ENCODE data around the gene VSIR.

Gene VSIR

GRCh38 chr10:71783917-71784678 lies 10.8 kb upstream of the VSIR start:
- no peak overlapping the region for H3K4me3 ChIP-seq (ENCODE audit: low read length, poor library complexity, severe bottlenecking)
- H3K9me2 ChIP-seq (replicated peaks; ENCODE audit: low read depth, low read length), result no peaks in the 10 kb centered on the region
- H3K9ac ChIP-seq (ENCODE audit: low read depth, low read length, poor library complexity, severe bottlenecking), result no peak overlapping the region
- no peaks in the 10 kb centered on the region for H3K27me3 ChIP-seq (ENCODE audit: insufficient read depth, low read length, poor library complexity, severe bottlenecking)
- H3K36me3 ChIP-seq (ENCODE audit: insufficient read depth, low read length), result no peaks in the 10 kb centered on the region
- H3K4me2 ChIP-seq (ENCODE audit: low read depth, low read length, poor library complexity, severe bottlenecking), result no peak overlapping the region
- no peak overlapping the region for H2AFZ ChIP-seq (ENCODE audit: low read length)
- H3F3A ChIP-seq (ENCODE audit: low read depth), result no peaks in the 10 kb centered on the region
- H3K79me2 ChIP-seq (ENCODE audit: insufficient read depth, low read length), result no peaks in the 10 kb centered on the region
- no peaks in the 10 kb centered on the region for H3K9me3 ChIP-seq (ENCODE audit: insufficient read depth, low read depth, low read length)
- TF ChIP-seq CTCF (conservative IDR thresholded peaks at IDR 0.05; ENCODE audit: low read length) (no peak), EZH2phosphoT487 (IDR thresholded peaks at IDR 0.05; ENCODE audit: borderline replicate concordance) (no peak)
- H3K4me1 ChIP-seq (ENCODE audit: insufficient read depth, low read length, poor library complexity, severe bottlenecking), result peaks cover 8% of the 10 kb centered on the region
- H4K20me1 ChIP-seq (ENCODE audit: insufficient read depth, low read length, poor library complexity, severe bottlenecking), result no peaks in the 10 kb centered on the region

- TF ChIP-seq EZH2phosphoT487 (IDR thresholded peaks at IDR 0.05; ENCODE audit: borderline replicate concordance), result no peak
- no peak for TF ChIP-seq CTCF (conservative IDR thresholded peaks at IDR 0.05; ENCODE audit: low read length)
Observed at GRCh38 chr10:71782917-71783490, 9.7 kb upstream of the VSIR start.

GRCh38 chr10:71782221-71782916 lies 9.0 kb upstream of the VSIR start:
- no peak overlapping the region for H3K4me3 ChIP-seq (ENCODE audit: low read length, poor library complexity, severe bottlenecking)
- H3K9ac ChIP-seq (ENCODE audit: low read depth, low read length, poor library complexity, severe bottlenecking), result no peak overlapping the region
- no peak overlapping the region for H3K4me2 ChIP-seq (ENCODE audit: low read depth, low read length, poor library complexity, severe bottlenecking)
- H3F3A ChIP-seq (ENCODE audit: low read depth), result no peaks in the 10 kb centered on the region
- peaks cover 8% of the 10 kb centered on the region for H3K4me1 ChIP-seq (ENCODE audit: insufficient read depth, low read length, poor library complexity, severe bottlenecking)
- H3K9me3 ChIP-seq (ENCODE audit: insufficient read depth, low read depth, low read length), result no peaks in the 10 kb centered on the region
- H3K27me3 ChIP-seq (ENCODE audit: insufficient read depth, low read length, poor library complexity, severe bottlenecking), result no peaks in the 10 kb centered on the region
- no peaks in the 10 kb centered on the region for H3K36me3 ChIP-seq (ENCODE audit: insufficient read depth, low read length)
- TF ChIP-seq CTCF (conservative IDR thresholded peaks at IDR 0.05; ENCODE audit: low read length) (no peak), EZH2phosphoT487 (IDR thresholded peaks at IDR 0.05; ENCODE audit: borderline replicate concordance) (no peak)
- H4K20me1 ChIP-seq (ENCODE audit: insufficient read depth, low read length, poor library complexity, severe bottlenecking), result no peaks in the 10 kb centered on the region
- H3K79me2 ChIP-seq (ENCODE audit: insufficient read depth, low read length), result no peaks in the 10 kb centered on the region
- no peak overlapping the region for H2AFZ ChIP-seq (ENCODE audit: low read length)
- H3K9me2 ChIP-seq (replicated peaks; ENCODE audit: low read depth, low read length), result no peaks in the 10 kb centered on the region

More at GRCh38 chr10:71782917-71783490, 9.7 kb upstream of the VSIR start:
- H3K9ac ChIP-seq (ENCODE audit: low read depth, low read length, poor library complexity, severe bottlenecking), result no peak overlapping the region
- H3K4me2 ChIP-seq (ENCODE audit: low read depth, low read length, poor library complexity, severe bottlenecking), result no peak overlapping the region
- no peaks in the 10 kb centered on the region for H3K79me2 ChIP-seq (ENCODE audit: insufficient read depth, low read length)
- no peaks in the 10 kb centered on the region for H3K27me3 ChIP-seq (ENCODE audit: insufficient read depth, low read length, poor library complexity, severe bottlenecking)
- H3K9me2 ChIP-seq (replicated peaks; ENCODE audit: low read depth, low read length), result no peaks in the 10 kb centered on the region
- H3K9me3 ChIP-seq (ENCODE audit: insufficient read depth, low read depth, low read length), result no peaks in the 10 kb centered on the region
- H3K36me3 ChIP-seq (ENCODE audit: insufficient read depth, low read length), result no peaks in the 10 kb centered on the region
- no peak overlapping the region for H2AFZ ChIP-seq (ENCODE audit: low read length)
- H4K20me1 ChIP-seq (ENCODE audit: insufficient read depth, low read length, poor library complexity, severe bottlenecking), result no peaks in the 10 kb centered on the region
- no peaks in the 10 kb centered on the region for H3F3A ChIP-seq (ENCODE audit: low read depth)
- no peak overlapping the region for H3K4me3 ChIP-seq (ENCODE audit: low read length, poor library complexity, severe bottlenecking)
- H3K4me1 ChIP-seq (ENCODE audit: insufficient read depth, low read length, poor library complexity, severe bottlenecking), result peaks cover 8% of the 10 kb centered on the region
